ENCODE data around the gene SZT2.

DNA sequence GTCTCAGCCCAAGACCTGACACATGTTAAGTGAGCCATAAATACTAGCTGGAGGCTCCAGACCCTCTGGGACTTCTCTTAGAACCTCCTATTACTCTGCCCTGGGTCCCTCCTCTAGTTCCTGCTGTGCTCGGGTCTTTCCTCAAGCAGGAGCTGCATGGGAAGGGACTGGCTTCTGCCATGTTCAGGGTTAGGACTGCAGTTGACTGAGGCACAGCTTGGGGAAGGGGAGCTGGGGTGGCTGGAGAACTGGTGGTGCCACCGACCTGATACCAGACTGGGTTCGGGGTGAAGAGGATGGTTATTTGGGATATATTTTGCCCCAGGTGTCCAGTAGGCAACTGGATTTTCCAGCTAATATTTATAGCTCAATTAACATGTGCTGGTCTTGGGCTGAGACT lies 48.3 kb downstream of the SZT2 start:
- TF ChIP-seq, protein P1, sequence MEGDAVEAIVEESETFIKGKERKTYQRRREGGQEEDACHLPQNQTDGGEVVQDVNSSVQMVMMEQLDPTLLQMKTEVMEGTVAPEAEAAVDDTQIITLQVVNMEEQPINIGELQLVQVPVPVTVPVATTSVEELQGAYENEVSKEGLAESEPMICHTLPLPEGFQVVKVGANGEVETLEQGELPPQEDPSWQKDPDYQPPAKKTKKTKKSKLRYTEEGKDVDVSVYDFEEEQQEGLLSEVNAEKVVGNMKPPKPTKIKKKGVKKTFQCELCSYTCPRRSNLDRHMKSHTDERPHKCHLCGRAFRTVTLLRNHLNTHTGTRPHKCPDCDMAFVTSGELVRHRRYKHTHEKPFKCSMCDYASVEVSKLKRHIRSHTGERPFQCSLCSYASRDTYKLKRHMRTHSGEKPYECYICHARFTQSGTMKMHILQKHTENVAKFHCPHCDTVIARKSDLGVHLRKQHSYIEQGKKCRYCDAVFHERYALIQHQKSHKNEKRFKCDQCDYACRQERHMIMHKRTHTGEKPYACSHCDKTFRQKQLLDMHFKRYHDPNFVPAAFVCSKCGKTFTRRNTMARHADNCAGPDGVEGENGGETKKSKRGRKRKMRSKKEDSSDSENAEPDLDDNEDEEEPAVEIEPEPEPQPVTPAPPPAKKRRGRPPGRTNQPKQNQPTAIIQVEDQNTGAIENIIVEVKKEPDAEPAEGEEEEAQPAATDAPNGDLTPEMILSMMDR (IDR thresholded peaks at IDR 0.05 in 8 of 11, conservative IDR thresholded peaks at IDR 0.05 in 3 of 11): no peak
- TF ChIP-seq POLR2A (IDR thresholded peaks at IDR 0.05): no peak

All from spleen (tissue), 7 donors.